Uterus (tissue), 4 donors: ENCODE data around the gene TMEM42. TPM values are rescaled to one million over a fixed set of nuclear protein-coding genes. Genes with fewer than 3 reads are reported as not detected.
"Not testable (repeated sequence)": the region's sequence is repeated elsewhere in the genome, so short reads cannot be mapped to it uniquely, and the experiment has no call there.

Experiments
- DNase-seq, 2 donors: peaks; one replicate each; pipeline ENCODE4 v3.0.0-alpha.2; 2019 to 2020
- H3K27ac ChIP-seq, 2 donors: fragments of 200-600 bp; sonication (generic); 1 replicate in 1 of 2; 2 replicates in 1 of 2; pipeline ENCODE4 v1.5.1; 2016 to 2018
- H3K27me3 ChIP-seq, 2 donors: fragments of 200-600 bp; sonication (generic); one replicate each; pipeline ENCODE4 v1.5.1; 2018 to 2019; ENCODE audit warnings: control low read depth in 1 of 2
- H3K36me3 ChIP-seq, 2 donors: fragments of 200-600 bp; sonication (generic); one replicate each; pipeline ENCODE4 v1.5.1; 2019; ENCODE audit warnings: control low read depth in 1 of 2
- H3K4me1 ChIP-seq, 2 donors: fragments of 200-600 bp; sonication (generic); one replicate each; pipeline ENCODE4 v1.5.1; 2018 to 2019; ENCODE audit warnings: control low read depth in 1 of 2
- H3K4me3 ChIP-seq, 2 donors: fragments of 200-600 bp; sonication (generic); 1 replicate in 1 of 2; 2 replicates in 1 of 2; pipeline ENCODE4 v1.5.1; 2018 to 2019; ENCODE audit warnings: mild to moderate bottlenecking in 1 of 2
- H3K9me3 ChIP-seq, 2 donors: fragments of 200-600 bp; sonication (generic); one replicate each; pipeline ENCODE4 v1.5.1; 2019; ENCODE audit warnings: control low read depth in 1 of 2
- POLR2A ChIP-seq, 2 donors: fragments of 450-650 bp; IDR thresholded peaks; one replicate each; pipeline ENCODE4 v1.6.1; 2016; ENCODE audit warnings: antibody characterized with exemption in 2 of 2, mild to moderate bottlenecking in 1 of 2, moderate library complexity in 1 of 2
- intact Hi-C: fragments of 100-400 bp; cut with DNase I; formaldehyde crosslinking; loops from one replicate; pipeline ENCODE4 v1.15.1; 2023; ENCODE audit warnings: low total_unique reads
- total RNA-seq, 4 donors: library from RNA; depleted of rRNA in 3 of 4; stranded (reverse); fragments of >200 nt in 3 of 4; gene quantifications; one replicate each; pipeline versions ENCODE4 v1.1.0 to v1.2.4, GENCODE V29; 2014 to 2023
- TF ChIP-seq, protein P1 (sequence below), 4 experiments: fragments of 200-600 bp in 2 of 4; fragments of 450-650 bp in 2 of 4; sonication (generic) in 2 of 4; IDR thresholded peaks; one replicate each; pipeline ENCODE4 v1.5.1; 2016 to 2019; ENCODE audit warnings: antibody characterized with exemption in 4 of 4, mild to moderate bottlenecking in 2 of 4, moderate library complexity in 1 of 4
- donor health status: DM: yes; HTN: yes; CAD: no.

TMEM42 gene
- total RNA-seq, 4 donors from 2014 or later, result 2.6 to 14.9 (median 7.1) TPM

DNA sequence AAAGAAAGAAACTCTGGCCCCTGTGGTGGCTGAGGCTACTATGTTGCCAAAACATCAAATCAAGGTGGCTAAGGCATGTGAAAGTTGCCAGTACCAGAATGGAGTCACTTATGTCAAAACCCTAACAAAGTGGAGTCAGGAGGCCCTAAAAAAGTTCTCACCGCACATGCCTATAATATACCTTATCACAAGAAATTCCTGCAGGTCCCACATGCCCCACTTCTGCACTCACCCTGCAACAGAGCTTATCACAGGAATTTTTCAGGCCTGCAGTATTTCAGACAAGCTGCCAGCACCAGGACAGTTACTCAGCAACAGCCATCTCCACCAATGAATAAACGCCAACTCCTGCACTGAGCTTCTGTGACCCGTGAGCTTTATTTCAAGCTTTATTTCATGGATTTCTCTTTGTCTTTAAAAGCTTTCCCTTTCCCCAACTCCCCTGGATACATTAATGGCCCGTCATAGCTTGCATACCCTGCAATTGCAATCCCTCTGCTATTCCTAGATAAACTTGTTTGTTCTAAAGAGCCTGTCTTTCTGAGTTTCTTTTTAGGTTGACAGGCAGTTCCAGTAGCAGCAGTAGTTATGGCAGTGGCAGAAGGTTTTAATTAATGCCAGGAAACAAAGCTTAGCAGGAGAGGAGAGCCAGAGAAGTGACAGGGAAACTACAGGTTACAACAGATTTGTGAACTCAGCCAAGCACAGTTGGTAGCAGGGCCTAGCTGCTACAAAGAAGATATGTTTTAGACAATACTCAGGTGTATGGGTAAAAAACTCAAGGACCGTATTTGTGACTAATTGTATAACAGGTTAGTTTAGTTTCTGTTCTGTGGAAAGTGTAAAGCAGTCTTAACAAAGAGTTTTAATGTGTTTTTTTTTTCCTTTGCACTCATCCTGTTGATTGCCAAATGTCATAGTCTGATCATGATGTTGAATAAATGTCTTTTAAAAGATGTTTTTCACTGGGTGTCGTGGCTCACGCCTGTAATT lies 15.9 kb upstream of the TMEM42 start:
- H3K4me1 ChIP-seq, result no peaks in the 10 kb centered on the region
- no peak overlapping the region for H3K4me3 ChIP-seq
- intact Hi-C loops, result no loop called here
- H3K36me3 ChIP-seq, result no peaks in the 10 kb centered on the region
- H3K27ac ChIP-seq, result peak overlapping the region; percentile 41 to 42
- DNase-seq, result peak; percentile 25 to 27
- H3K9me3 ChIP-seq, result no peaks in the 10 kb centered on the region
- TF ChIP-seq, protein P1, sequence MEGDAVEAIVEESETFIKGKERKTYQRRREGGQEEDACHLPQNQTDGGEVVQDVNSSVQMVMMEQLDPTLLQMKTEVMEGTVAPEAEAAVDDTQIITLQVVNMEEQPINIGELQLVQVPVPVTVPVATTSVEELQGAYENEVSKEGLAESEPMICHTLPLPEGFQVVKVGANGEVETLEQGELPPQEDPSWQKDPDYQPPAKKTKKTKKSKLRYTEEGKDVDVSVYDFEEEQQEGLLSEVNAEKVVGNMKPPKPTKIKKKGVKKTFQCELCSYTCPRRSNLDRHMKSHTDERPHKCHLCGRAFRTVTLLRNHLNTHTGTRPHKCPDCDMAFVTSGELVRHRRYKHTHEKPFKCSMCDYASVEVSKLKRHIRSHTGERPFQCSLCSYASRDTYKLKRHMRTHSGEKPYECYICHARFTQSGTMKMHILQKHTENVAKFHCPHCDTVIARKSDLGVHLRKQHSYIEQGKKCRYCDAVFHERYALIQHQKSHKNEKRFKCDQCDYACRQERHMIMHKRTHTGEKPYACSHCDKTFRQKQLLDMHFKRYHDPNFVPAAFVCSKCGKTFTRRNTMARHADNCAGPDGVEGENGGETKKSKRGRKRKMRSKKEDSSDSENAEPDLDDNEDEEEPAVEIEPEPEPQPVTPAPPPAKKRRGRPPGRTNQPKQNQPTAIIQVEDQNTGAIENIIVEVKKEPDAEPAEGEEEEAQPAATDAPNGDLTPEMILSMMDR (IDR thresholded peaks at IDR 0.05), result no peak
- no peaks in the 10 kb centered on the region for H3K27me3 ChIP-seq

DNA sequence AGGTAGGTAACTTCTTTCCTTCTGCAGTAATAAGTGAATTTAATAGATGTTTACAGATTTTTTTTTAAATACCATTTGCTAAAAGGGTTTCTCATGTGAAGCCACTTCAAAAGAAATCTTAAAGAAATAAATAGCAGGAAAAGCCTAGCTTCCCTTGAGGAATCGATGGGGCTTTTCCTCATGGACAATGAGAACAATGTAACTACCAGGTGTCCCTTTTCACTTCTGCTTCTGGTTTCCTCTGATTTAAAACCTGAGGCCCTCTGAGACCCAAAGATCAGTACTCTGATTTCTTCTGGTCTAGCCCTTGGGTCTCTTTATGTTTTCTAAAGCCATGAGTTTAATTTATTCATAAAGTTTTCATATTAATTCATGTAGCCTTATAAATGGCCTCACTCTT lies 13.1 kb upstream of the TMEM42 start:
- Histone ChIP-seq H3K4me1 (no peaks in the 10 kb centered on the region), H3K36me3 (no peaks in the 10 kb centered on the region), H3K9me3 (no peaks in the 10 kb centered on the region), H3K4me3 (no peak overlapping the region), H3K27me3 (no peaks in the 10 kb centered on the region), H3K27ac (no peak overlapping the region)
- intact Hi-C loops, result no loop called here
- DNase-seq, result no peak
- no peak for TF ChIP-seq POLR2A (IDR thresholded peaks at IDR 0.05)
- TF ChIP-seq, protein P1 (IDR thresholded peaks at IDR 0.05), result no peak

DNA sequence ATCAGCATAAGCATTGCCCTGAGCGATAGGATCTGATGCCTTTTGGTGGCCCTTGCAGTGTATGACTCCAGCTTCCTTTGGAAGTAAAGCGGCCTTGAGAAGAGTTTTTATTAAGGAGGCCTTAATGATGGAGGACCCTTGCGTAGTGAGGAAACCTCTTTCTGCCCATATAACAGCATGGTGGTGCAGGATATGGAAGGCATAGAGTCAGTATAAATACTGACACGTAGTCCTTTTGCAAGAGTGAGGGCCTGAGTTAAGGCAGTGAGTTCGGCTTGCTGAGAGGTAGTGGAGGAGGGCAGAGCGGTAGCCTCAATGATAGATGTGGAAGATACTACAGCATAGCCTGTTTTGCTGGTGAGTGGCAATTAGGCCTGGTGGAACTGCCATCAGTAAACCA lies 5.0 kb upstream of the TMEM42 start:
- H3K36me3 ChIP-seq, H3K4me1 ChIP-seq, H3K27ac ChIP-seq, H3K4me3 ChIP-seq, H3K9me3 ChIP-seq, H3K27me3 ChIP-seq, intact Hi-C loops, DNase-seq: not testable (repeated sequence)

DNA sequence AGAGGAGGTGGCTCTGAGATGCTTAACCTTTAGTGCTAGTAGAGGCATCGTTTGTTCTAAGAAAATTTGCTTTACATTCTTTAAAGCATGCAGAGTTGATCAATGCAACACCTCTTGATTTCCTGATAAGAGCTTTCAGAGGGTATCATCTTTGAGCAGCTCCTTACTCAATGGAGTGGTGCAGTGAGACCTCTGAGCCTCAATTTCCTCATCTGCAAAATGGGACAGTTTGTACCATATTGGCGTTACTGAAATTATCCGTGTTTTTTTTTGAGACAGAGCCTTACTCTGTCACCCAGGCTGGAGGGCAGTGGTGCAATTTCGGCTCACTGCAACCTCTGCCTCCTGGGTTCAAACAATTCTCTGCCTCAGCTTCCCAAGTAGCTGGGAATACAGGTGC lies 1.6 kb upstream of the TMEM42 start:
- no peaks in the 10 kb centered on the region for H3K4me1 ChIP-seq
- no peak for TF ChIP-seq POLR2A (IDR thresholded peaks at IDR 0.05)
- TF ChIP-seq, protein P1 (IDR thresholded peaks at IDR 0.05), result no peak
- H3K27ac ChIP-seq, result no peak overlapping the region
- intact Hi-C loops, result no loop called here
- no peak overlapping the region for H3K4me3 ChIP-seq
- H3K9me3 ChIP-seq, result no peaks in the 10 kb centered on the region
- H3K36me3 ChIP-seq, result no peaks in the 10 kb centered on the region
- H3K27me3 ChIP-seq, result no peaks in the 10 kb centered on the region
- DNase-seq, result no peak

DNA sequence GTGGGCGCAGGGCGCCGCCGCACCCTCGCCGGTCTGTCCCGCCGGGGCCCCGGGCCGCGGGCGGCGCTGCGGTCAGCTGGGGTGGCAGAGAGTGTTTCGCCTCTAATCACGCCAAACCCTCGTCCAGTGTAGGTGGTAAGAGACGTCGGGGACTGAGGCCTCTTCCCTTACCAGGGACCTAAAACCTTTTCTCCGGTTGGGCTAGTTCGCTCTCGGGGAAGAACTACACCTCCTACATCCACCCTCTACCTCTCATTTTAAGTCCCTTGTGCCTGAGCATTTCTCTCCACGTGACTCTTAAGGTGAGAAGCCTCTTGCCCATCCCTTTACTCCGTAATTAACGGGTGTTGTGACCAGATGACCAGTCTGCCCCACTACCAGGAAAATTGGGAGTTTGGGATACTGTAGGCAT lies 520 bp downstream of the TMEM42 start:
- intact Hi-C loops, result no loop called here
- TF ChIP-seq, protein P1 (IDR thresholded peaks at IDR 0.05), result no peak
- TF ChIP-seq POLR2A (IDR thresholded peaks at IDR 0.05), result no peak
- H3K36me3 ChIP-seq, result no peaks in the 10 kb centered on the region
- H3K27me3 ChIP-seq, result no peaks in the 10 kb centered on the region
- H3K9me3 ChIP-seq, result no peaks in the 10 kb centered on the region
- H3K27ac ChIP-seq, result peak overlapping the region; percentile 90 to 92
- H3K4me3 ChIP-seq, result peak overlapping the region; percentile 50 to 75
- no peaks in the 10 kb centered on the region for H3K4me1 ChIP-seq
- DNase-seq, result peak in 1 of 2 donors; percentile 19
